Measurements from ENCODE around the gene MYCBP2. TPM values are rescaled to one million over a fixed set of nuclear protein-coding genes. Genes with fewer than 3 reads are reported as not detected.
"Not testable (repeated sequence)": the region's sequence is repeated elsewhere in the genome, so short reads cannot be mapped to it uniquely, and the experiment has no call there.

Gene MYCBP2
- total RNA-seq, 1 donor from 2014 or later, result 137 TPM

DNA sequence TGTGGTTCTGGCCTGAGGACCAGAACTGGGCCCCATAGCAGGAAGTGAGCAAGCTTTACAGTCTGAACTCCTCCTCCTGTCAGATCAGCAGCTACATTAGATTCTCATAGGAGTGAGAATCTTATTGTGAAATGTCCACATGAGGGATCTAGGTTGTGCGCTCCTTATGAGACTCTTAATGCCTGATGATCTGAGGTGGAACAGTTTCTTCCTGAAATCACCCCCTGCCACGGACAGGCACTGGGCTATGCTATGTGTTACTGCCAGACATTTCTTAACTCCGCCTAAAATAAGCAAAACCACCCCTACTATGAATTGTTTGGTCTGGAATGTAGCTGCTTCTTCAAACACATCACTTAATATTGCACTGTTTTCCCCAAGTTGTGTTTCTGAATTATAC is 304.6 kb downstream of the MYCBP2 start:
- ATAC-seq (no peak), DNase-seq (ENCODE audit: low spot score) (no peak)
- intact Hi-C loops (cut with DNase I), result no loop called here

- intact Hi-C loops (cut with DNase I), result no loop called here
- no peak for ATAC-seq
- DNase-seq (ENCODE audit: low spot score), result no peak
Observed at GRCh38 chr13:77019756-77020155, 307.1 kb downstream of the MYCBP2 start.

- DNase-seq (ENCODE audit: low spot score) (no peak), ATAC-seq (peak; percentile 78)
- intact Hi-C loops (cut with DNase I), result no loop called here
Observed at GRCh38 chr13:77016888-77017623, 309.8 kb downstream of the MYCBP2 start.

- DNase-seq (ENCODE audit: low spot score), result no peak
- intact Hi-C loops (cut with DNase I), result no loop called here
- peak; percentile 33 for ATAC-seq
Observed at GRCh38 chr13:77016251-77016812, 310.6 kb downstream of the MYCBP2 start.

GRCh38 chr13:77014906-77015685 is 311.8 kb downstream of the MYCBP2 start:
- intact Hi-C loops (cut with DNase I), result no loop called here
- ATAC-seq (no peak), DNase-seq (ENCODE audit: low spot score) (no peak)

DNA sequence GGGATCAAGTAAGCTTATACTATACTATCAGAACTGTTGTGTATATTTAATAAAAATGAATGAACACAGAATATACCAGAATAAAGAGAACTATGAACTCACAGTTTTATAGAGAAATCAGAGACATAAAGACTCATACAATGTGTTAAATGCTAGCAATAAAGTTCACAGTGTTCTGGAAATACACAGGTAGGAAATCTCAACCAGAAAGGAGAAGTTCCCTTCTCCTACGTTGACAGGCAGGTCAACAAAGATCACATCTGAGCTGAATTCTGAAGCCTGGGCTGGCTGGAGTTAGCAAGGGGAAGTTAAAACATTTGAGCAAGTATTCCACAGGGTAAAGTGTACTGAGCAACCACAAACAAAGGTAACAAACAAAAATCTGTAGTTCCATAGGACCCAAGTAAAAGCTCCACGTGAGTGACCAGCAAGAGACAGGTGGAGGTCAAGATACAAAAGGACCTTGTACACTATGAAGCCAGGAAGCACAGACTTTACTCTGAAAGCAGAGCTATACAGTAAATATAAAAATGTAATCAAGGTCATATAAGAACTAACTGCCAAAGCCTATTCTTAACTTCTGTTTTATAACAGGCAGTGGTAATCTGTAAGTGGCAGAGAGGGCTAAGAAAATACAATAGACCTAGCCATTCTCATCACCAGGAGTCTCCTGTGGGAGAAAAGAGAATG is 312.9 kb downstream of the MYCBP2 start:
- intact Hi-C loops (cut with DNase I), result no loop called here
- ATAC-seq, result no peak
- no peak for DNase-seq (ENCODE audit: low spot score)

DNA sequence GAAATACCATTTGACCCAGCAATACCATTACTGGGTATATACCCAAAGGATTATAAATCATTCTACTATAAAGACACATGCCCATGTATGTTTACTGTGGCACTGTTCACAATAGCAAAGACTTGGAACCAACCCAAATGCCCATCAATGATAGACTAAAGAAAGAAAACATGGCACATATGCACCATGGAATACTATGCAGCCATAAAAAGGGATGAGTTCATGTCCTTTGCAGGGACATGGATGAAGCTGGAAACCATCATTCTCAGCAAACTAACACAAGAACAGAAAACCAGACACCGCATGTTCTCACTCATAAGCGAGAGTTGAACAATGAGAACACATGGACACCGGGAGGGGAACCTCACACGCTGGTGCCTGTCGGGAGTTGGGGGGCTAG is 317.2 kb downstream of the MYCBP2 start:
- DNase-seq (ENCODE audit: low spot score); intact Hi-C loops (cut with DNase I); ATAC-seq: not testable (repeated sequence)

- ATAC-seq, result no peak
- DNase-seq (ENCODE audit: low spot score), result no peak
- intact Hi-C loops (cut with DNase I), result no loop called here
Observed at GRCh38 chr13:77009011-77009410, 317.9 kb downstream of the MYCBP2 start.

- ATAC-seq, result peak; percentile 26
- DNase-seq (ENCODE audit: low spot score); intact Hi-C loops (cut with DNase I): not testable (repeated sequence)
Observed at GRCh38 chr13:77008337-77008736, 318.6 kb downstream of the MYCBP2 start.

GRCh38 chr13:77002590-77003190 is 324.2 kb downstream of the MYCBP2 start:
- DNase-seq (ENCODE audit: low spot score) (no peak), ATAC-seq (peak; percentile 62)
- intact Hi-C loops (cut with DNase I), result no loop called here

GRCh38 chr13:77001963-77002587 is 324.8 kb downstream of the MYCBP2 start:
- DNase-seq (ENCODE audit: low spot score) (no peak), ATAC-seq (peak; percentile 48)
- intact Hi-C loops (cut with DNase I), result no loop called here

- intact Hi-C loops (cut with DNase I), result no loop called here
- DNase-seq (ENCODE audit: low spot score), result no peak
Observed at GRCh38 chr13:77001540-77001939, 325.4 kb downstream of the MYCBP2 start.

GRCh38 chr13:77000475-77000874 is 326.4 kb downstream of the MYCBP2 start:
- DNase-seq (ENCODE audit: low spot score) (no peak), ATAC-seq (no peak)
- intact Hi-C loops (cut with DNase I), result no loop called here

More at GRCh38 chr13:77001540-77001939, 325.4 kb downstream of the MYCBP2 start:
- ATAC-seq, result no peak

Other genes with a start within 250 kb of the MYCBP2 start
- gene SCEL, start 208.6 kb upstream of the MYCBP2 start, total RNA-seq, result 0.09 TPM